Measurements from ENCODE around the gene ZSCAN16.
A peak's percentile ranks its signal among the peaks of the same experiment; 100 is the strongest.
"Not testable (repeated sequence)": the region's sequence is repeated elsewhere in the genome, so short reads cannot be mapped to it uniquely, and the experiment has no call there.

ZSCAN16 gene

GRCh38 chr6:28124350-28124970 lies at the start of gene ZSCAN16:
Gene ZSCAN16, plus strand, starts transcription at chr6:28124609. Its CDS starts 835 bp downstream, at chr6:28125444.
- peak; percentile 93 for DNase-seq

- no peak for DNase-seq
Observed at GRCh38 chr6:28078050-28078449, 46.4 kb upstream of the ZSCAN16 start.

- no peak for DNase-seq
Observed at GRCh38 chr6:28078836-28079235, 45.6 kb upstream of the ZSCAN16 start.

- DNase-seq = not testable (repeated sequence)
Observed at GRCh38 chr6:28080381-28080630, 44.1 kb upstream of the ZSCAN16 start, which contains the start of gene ZNF165. Gene ZNF165, plus strand, starts transcription at chr6:28080568. Its CDS starts 4,913 bp downstream, at chr6:28085481.

GRCh38 chr6:28080631-28081485 lies 43.6 kb upstream of the ZSCAN16 start:
- peak; percentile 97 for DNase-seq

- no peak for DNase-seq
Observed at GRCh38 chr6:28081486-28081751, 43.0 kb upstream of the ZSCAN16 start.

- no peak for DNase-seq
Observed at GRCh38 chr6:28082939-28083338, 41.5 kb upstream of the ZSCAN16 start.

- no peak for DNase-seq
Observed at GRCh38 chr6:28089054-28089453, 35.4 kb upstream of the ZSCAN16 start.

- no peak for DNase-seq
Observed at GRCh38 chr6:28090917-28091586, 33.4 kb upstream of the ZSCAN16 start.

GRCh38 chr6:28102222-28102621 lies 22.2 kb upstream of the ZSCAN16 start:
- DNase-seq = not testable (repeated sequence)

GRCh38 chr6:28102699-28103098 lies 21.7 kb upstream of the ZSCAN16 start:
- not testable (repeated sequence) for DNase-seq

GRCh38 chr6:28104392-28105244 lies 19.8 kb upstream of the ZSCAN16 start:
- peak; percentile 87 for DNase-seq

- DNase-seq = peak; percentile 29
Observed at GRCh38 chr6:28105245-28105639, 19.2 kb upstream of the ZSCAN16 start.

GRCh38 chr6:28107506-28107905 lies 16.9 kb upstream of the ZSCAN16 start:
- no peak for DNase-seq

- no peak for DNase-seq
Observed at GRCh38 chr6:28111964-28112363, 12.4 kb upstream of the ZSCAN16 start.

- no peak for DNase-seq
Observed at GRCh38 chr6:28115799-28116198, 8.6 kb upstream of the ZSCAN16 start.

- no peak for DNase-seq
Observed at GRCh38 chr6:28117386-28118050, 6.9 kb upstream of the ZSCAN16 start.

GRCh38 chr6:28118217-28118616 lies 6.2 kb upstream of the ZSCAN16 start:
- DNase-seq = no peak

GRCh38 chr6:28121876-28122275 lies 2.5 kb upstream of the ZSCAN16 start:
- no peak for DNase-seq

- DNase-seq = not testable (repeated sequence)
Observed at GRCh38 chr6:28122283-28122682, 2.1 kb upstream of the ZSCAN16 start.

- no peak for DNase-seq
Observed at GRCh38 chr6:28124971-28125353, 553 bp downstream of the ZSCAN16 start.

GRCh38 chr6:28125401-28125800 lies 992 bp downstream of the ZSCAN16 start:
- no peak for DNase-seq

- DNase-seq = peak; percentile 51
Observed at GRCh38 chr6:28134015-28134414, 9.6 kb downstream of the ZSCAN16 start.

Data from NCI-H82 (cell line).